HG02852 (cell line): ENCODE results near the gene IQGAP2.
"Not testable (repeated sequence)": the region's sequence is repeated elsewhere in the genome, so short reads cannot be mapped to it uniquely, and the experiment has no call there.

Experiments used
- ATAC-seq: cut with Tn5 transposase; IDR thresholded peaks from one replicate; pipeline ENCODE4 v1.9.1; 2021; ENCODE audit warnings: mild to moderate bottlenecking, moderate library complexity; ENCODE audit not compliant: unreplicated experiment

The IQGAP2 gene

GRCh38 chr5:76592692-76593091 is 189.6 kb downstream of the IQGAP2 start:
- ATAC-seq = no peak

GRCh38 chr5:76594107-76594506 is 191.0 kb downstream of the IQGAP2 start:
- ATAC-seq = no peak

GRCh38 chr5:76595755-76596481 is 192.8 kb downstream of the IQGAP2 start:
- no peak for ATAC-seq

- no peak for ATAC-seq
Measured at GRCh38 chr5:76598531-76598930, 195.4 kb downstream of the IQGAP2 start.

GRCh38 chr5:76600716-76601115 is 197.6 kb downstream of the IQGAP2 start:
- ATAC-seq = no peak

- no peak for ATAC-seq
Measured at GRCh38 chr5:76601470-76601869, 198.4 kb downstream of the IQGAP2 start.

- ATAC-seq = no peak
Measured at GRCh38 chr5:76602094-76602726, 199.1 kb downstream of the IQGAP2 start.

- ATAC-seq = not testable (repeated sequence)
Measured at GRCh38 chr5:76603991-76604390, 200.9 kb downstream of the IQGAP2 start.

GRCh38 chr5:76604838-76605237 is 201.8 kb downstream of the IQGAP2 start:
- no peak for ATAC-seq

GRCh38 chr5:76606701-76607100 is 203.6 kb downstream of the IQGAP2 start:
- ATAC-seq = no peak

GRCh38 chr5:76607353-76607871 is 204.3 kb downstream of the IQGAP2 start:
- no peak for ATAC-seq

GRCh38 chr5:76608833-76609232 is 205.7 kb downstream of the IQGAP2 start:
- no peak for ATAC-seq

GRCh38 chr5:76610196-76610595 is 207.1 kb downstream of the IQGAP2 start:
- ATAC-seq = no peak

- no peak for ATAC-seq
Measured at GRCh38 chr5:76612942-76613341, 209.9 kb downstream of the IQGAP2 start.

GRCh38 chr5:76615759-76616158 is 212.7 kb downstream of the IQGAP2 start:
- ATAC-seq = no peak

GRCh38 chr5:76616206-76616605 is 213.1 kb downstream of the IQGAP2 start:
- ATAC-seq = no peak

GRCh38 chr5:76617229-76617628 is 214.1 kb downstream of the IQGAP2 start:
- no peak for ATAC-seq

GRCh38 chr5:76617675-76618074 is 214.6 kb downstream of the IQGAP2 start:
- ATAC-seq = no peak

GRCh38 chr5:76620166-76620565 is 217.1 kb downstream of the IQGAP2 start:
- ATAC-seq = no peak

- no peak for ATAC-seq
Measured at GRCh38 chr5:76622076-76622475, 219.0 kb downstream of the IQGAP2 start.

- no peak for ATAC-seq
Measured at GRCh38 chr5:76622973-76623596, 220.0 kb downstream of the IQGAP2 start, which contains the start of gene F2RL2. Gene F2RL2 (minus strand): TSS chr5:76623403. CDS start chr5:76623230, 173 bp downstream.
